ENCODE measurements around the gene ZNF418. TPM values are rescaled to one million over a fixed set of nuclear protein-coding genes. Genes with fewer than 3 reads are reported as not detected.
"Not testable (repeated sequence)": the region's sequence is repeated elsewhere in the genome, so short reads cannot be mapped to it uniquely, and the experiment has no call there.

ZNF418 gene
- total and polyA plus RNA-seq, 7 donors, result 0.60 to 12.5 (median 9.4) TPM; not detected in 1

GRCh38 chr19:57888107-57888559 lies 47.1 kb downstream of the ZNF418 start:
- no peak for TF ChIP-seq CTCF (IDR thresholded peaks at IDR 0.05)
- no peak for TF ChIP-seq EP300 (IDR thresholded peaks at IDR 0.05)
- TF ChIP-seq POLR2A (IDR thresholded peaks at IDR 0.05), result no peak
- no peak for TF ChIP-seq POLR2AphosphoS5 (IDR thresholded peaks at IDR 0.05)
- 3 to 11% methylated on average over 8 of the region's 8 CpGs for WGBS, 2 donors
- Histone ChIP-seq H3K36me3 (peaks cover 0 to 16% (median 5%) of the 10 kb centered on the region in 4 donors), H3K27me3 (no peaks in the 10 kb centered on the region), H3K27ac (peak overlapping the region; percentile 76 to 84 (median 78)), H3K4me3 (peak overlapping the region; percentile 54 to 67 (median 59)), H3K4me1 (peaks cover 0 to 16% (median 11%) of the 10 kb centered on the region in 4 donors), H3K9me3 (no peaks in the 10 kb centered on the region)
- intact Hi-C loops (cut with DNase I), result no loop called here
- DNase-seq, result no peak

DNA sequence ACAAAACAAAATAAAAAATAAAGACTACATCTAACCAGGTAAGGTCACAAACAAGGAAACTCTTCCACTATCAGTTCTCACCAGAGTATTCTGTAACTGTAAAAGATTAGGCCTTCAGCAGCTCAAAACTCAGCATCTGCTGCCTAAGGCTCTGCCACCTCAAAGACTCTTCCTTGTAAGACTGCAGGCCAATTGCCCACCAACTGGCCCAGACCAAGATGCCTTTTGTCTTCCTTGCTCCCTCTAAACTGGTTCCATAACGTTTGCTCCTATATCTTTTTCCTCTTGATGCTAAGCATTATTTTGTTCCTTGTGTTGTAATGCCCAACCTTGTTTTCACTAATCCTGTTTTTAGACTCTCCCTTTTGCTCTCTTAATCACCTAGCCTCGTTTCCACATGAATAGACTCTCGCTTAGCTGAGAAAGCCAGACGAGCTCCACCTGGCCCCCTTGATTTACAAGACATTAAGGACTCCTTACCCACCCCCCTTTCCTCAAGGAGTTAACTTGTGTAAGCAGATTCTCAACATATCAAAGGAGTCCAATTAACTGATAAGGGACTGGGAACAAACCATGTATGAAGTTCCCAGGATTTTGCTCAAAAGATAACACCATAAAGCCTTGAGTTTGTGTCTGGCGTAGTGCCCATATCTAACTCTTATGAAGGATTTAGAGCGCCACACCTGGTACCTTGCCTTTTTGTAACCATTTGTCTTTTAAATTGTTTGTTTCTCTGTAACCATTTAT lies 47.8 kb downstream of the ZNF418 start:
- 8 to 43% methylated on average over 6 of the region's 6 CpGs for WGBS, 2 donors

DNA sequence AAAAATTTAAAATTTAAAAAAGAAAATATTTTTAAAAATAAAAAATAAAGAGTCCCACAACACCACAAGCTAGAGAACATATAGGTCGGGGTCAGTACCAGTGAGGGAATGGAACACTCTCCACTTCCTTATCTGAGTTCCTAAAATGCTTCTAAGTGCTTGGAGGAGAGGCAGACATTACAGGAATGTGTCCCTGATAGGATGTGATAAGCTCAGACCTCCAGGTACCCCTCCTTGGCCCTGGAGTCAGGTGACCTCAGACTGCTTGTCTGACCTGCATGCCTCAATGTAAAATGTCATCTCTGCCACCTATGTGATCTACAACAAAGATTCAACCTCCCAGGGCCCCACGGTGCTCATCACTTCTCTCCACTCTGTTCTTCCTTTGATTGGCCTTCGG lies 49.2 kb downstream of the ZNF418 start:
- Histone ChIP-seq H3K9me3 (no peaks in the 10 kb centered on the region), H3K27ac (no peak overlapping the region), H3K4me1 (peaks cover 0 to 16% (median 11%) of the 10 kb centered on the region in 4 donors), H3K4me3 (no peak overlapping the region), H3K27me3 (no peaks in the 10 kb centered on the region), H3K36me3 (peaks cover 0 to 16% (median 5%) of the 10 kb centered on the region in 4 donors)
- DNase-seq, result no peak
- 90 to 97% methylated on average over 3 of the region's 3 CpGs for WGBS, 2 donors
- TF ChIP-seq CTCF (IDR thresholded peaks at IDR 0.05) (no peak), EP300 (IDR thresholded peaks at IDR 0.05) (no peak), POLR2A (IDR thresholded peaks at IDR 0.05) (no peak), POLR2AphosphoS5 (IDR thresholded peaks at IDR 0.05) (no peak)
- intact Hi-C loops (cut with DNase I), result no loop called here

More for the DNA sequence above, 47.8 kb downstream of the ZNF418 start:
- no peak for DNase-seq
- TF ChIP-seq CTCF (IDR thresholded peaks at IDR 0.05) (no peak), POLR2A (IDR thresholded peaks at IDR 0.05) (no peak), POLR2AphosphoS5 (IDR thresholded peaks at IDR 0.05) (no peak), EP300 (IDR thresholded peaks at IDR 0.05) (no peak)
- H3K27me3 ChIP-seq, result no peaks in the 10 kb centered on the region
- H3K9me3 ChIP-seq, result no peaks in the 10 kb centered on the region
- intact Hi-C loops (cut with DNase I), result no loop called here
- H3K4me1 ChIP-seq, result peaks cover 0 to 16% (median 11%) of the 10 kb centered on the region in 4 donors
- peak overlapping the region in 1 of 4 donors; percentile 67 for H3K4me3 ChIP-seq
- no peak overlapping the region for H3K27ac ChIP-seq
- H3K36me3 ChIP-seq, result peaks cover 0 to 16% (median 5%) of the 10 kb centered on the region in 4 donors

GRCh38 chr19:57873883-57874799 lies 61.1 kb downstream of the ZNF418 start:
- intact Hi-C loops (cut with DNase I); H3K27me3 ChIP-seq; H3K4me3 ChIP-seq; H3K27ac ChIP-seq; H3K4me1 ChIP-seq; DNase-seq: not testable (repeated sequence)
- WGBS, 2 donors, result 96 to 97% methylated on average over 8 of the region's 8 CpGs
- Histone ChIP-seq H3K36me3 (peaks cover 0 to 26% (median 7%) of the 10 kb centered on the region in 4 donors), H3K9me3 (peaks cover 20 to 62% (median 50%) of the 10 kb centered on the region in 4 donors)

- peaks cover 9 to 38% (median 14%) of the 10 kb centered on the region in 4 donors for H3K36me3 ChIP-seq
- intact Hi-C loops (cut with DNase I), result no loop called here
- no peaks in the 10 kb centered on the region for H3K27me3 ChIP-seq
- H3K4me3 ChIP-seq, result no peak overlapping the region
- TF ChIP-seq POLR2AphosphoS5 (IDR thresholded peaks at IDR 0.05) (no peak), EP300 (IDR thresholded peaks at IDR 0.05) (no peak), CTCF (IDR thresholded peaks at IDR 0.05) (no peak), POLR2A (IDR thresholded peaks at IDR 0.05) (no peak)
- peaks cover 28 to 66% (median 59%) of the 10 kb centered on the region in 4 donors for H3K9me3 ChIP-seq
- H3K4me1 ChIP-seq, result no peaks in the 10 kb centered on the region
- no peak for DNase-seq
- no peak overlapping the region for H3K27ac ChIP-seq
These were observed 62.8 kb downstream of the ZNF418 start for GRCh38 chr19:57872450-57872849.
